A549 (cell line): Measurements from ENCODE around the gene PFDN2.

Experiments
- CEBPB ChIP-seq, 2 experiments: fragments of >200 bp in 1 of 2; sonication (Bioruptor Twin) in 1 of 2; formaldehyde crosslinking in 1 of 2; IDR thresholded peaks; 2 replicates each; pipeline ENCODE4 v1.6.1; 2012 to 2016
- CHD4 ChIP-seq: fragments of 200-600 bp; sonication (generic); IDR thresholded peaks from 2 replicates; pipeline ENCODE4 v1.6.1; 2016; ENCODE audit warnings: antibody characterized with exemption, mild to moderate bottlenecking, borderline replicate concordance
- EP300 ChIP-seq, 2 experiments: fragments of >200 bp; sonication (Bioruptor Twin); formaldehyde crosslinking; IDR thresholded peaks; 2 replicates in 1 of 2; 3 replicates in 1 of 2; pipeline ENCODE4 v1.6.1; 2016 to 2017
- FOSB ChIP-seq: fragments of 250-450 bp; sonication (Bioruptor Pico); IDR thresholded peaks from 2 replicates; pipeline ENCODE4 v1.5.0; 2020; ENCODE audit warnings: mild to moderate bottlenecking, moderate library complexity
- FOXS1 ChIP-seq: fragments of 250-450 bp; sonication (Bioruptor Pico); IDR thresholded peaks from 2 replicates; pipeline ENCODE4 v1.5.0; 2020; ENCODE audit warnings: mild to moderate bottlenecking, moderate library complexity
- GATA3 ChIP-seq: IDR thresholded peaks from 2 replicates; pipeline ENCODE4 v1.6.1; 2012; ENCODE audit warnings: borderline replicate concordance
- MAZ ChIP-seq: fragments of 150-350 bp; IDR thresholded peaks from 2 replicates; pipeline ENCODE4 v1.6.1; 2014; ENCODE audit warnings: antibody characterized with exemption, low read depth, low read length, borderline replicate concordance
- NPAS2 ChIP-seq: fragments of 250-450 bp; sonication (Bioruptor Pico); IDR thresholded peaks from 2 replicates; pipeline ENCODE4 v1.8.0; 2022; ENCODE audit warnings: mild to moderate bottlenecking, moderate library complexity, borderline replicate concordance
- POLR2A ChIP-seq: IDR thresholded peaks from 2 replicates; pipeline ENCODE4 v1.6.1; 2012; ENCODE audit warnings: mild to moderate bottlenecking, low read length
- RCOR1 ChIP-seq: fragments of 150-350 bp; IDR thresholded peaks from 2 replicates; pipeline ENCODE4 v1.6.1; 2014; ENCODE audit warnings: antibody characterized with exemption, low read length, low read depth
- SREBF2 ChIP-seq: fragments of 450-650 bp; IDR thresholded peaks from 2 replicates; pipeline ENCODE4 v1.6.1; 2014; ENCODE audit warnings: mild to moderate bottlenecking, moderate library complexity
- TF ChIP-seq, protein P1 (sequence below): fragments of >200 bp; sonication (Bioruptor Twin); formaldehyde crosslinking; IDR thresholded peaks from 3 replicates; pipeline ENCODE4 v1.5.1; 2016
- TF ChIP-seq, protein P2 (sequence below): fragments of 250-450 bp; sonication (Bioruptor Pico); IDR thresholded peaks from 2 replicates; pipeline ENCODE4 v1.5.0; 2021; ENCODE audit warnings: mild to moderate bottlenecking, moderate library complexity, borderline replicate concordance
- TF ChIP-seq, protein P3 (sequence below): IDR thresholded peaks from 2 replicates; pipeline ENCODE4 v1.6.1; 2012

DNA sequence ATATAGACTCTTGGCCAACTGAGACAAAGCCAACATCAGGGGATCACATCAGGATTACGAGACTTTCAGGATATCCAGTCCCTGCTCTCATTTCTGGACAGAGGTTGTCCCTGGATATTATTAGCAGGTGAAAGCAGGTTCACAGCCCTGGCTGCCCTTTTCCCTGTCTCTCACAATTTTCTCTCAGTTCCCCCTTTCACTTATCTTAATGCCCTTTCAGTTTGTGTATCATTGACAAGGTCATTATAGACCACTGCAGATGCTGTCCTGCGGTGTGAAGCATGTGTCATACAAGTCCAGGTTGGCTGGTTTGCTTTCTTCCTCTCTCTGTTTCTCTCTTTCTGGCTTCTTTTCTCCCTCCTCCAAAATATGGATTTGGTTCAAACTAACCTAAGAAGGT is 21.8 kb downstream of the PFDN2 start:
- TF ChIP-seq SREBF2 = no peak
- no peak for TF ChIP-seq EP300 (IDR thresholded peaks at IDR 0.05)
- TF ChIP-seq POLR2A = no peak
- TF ChIP-seq, protein P1, sequence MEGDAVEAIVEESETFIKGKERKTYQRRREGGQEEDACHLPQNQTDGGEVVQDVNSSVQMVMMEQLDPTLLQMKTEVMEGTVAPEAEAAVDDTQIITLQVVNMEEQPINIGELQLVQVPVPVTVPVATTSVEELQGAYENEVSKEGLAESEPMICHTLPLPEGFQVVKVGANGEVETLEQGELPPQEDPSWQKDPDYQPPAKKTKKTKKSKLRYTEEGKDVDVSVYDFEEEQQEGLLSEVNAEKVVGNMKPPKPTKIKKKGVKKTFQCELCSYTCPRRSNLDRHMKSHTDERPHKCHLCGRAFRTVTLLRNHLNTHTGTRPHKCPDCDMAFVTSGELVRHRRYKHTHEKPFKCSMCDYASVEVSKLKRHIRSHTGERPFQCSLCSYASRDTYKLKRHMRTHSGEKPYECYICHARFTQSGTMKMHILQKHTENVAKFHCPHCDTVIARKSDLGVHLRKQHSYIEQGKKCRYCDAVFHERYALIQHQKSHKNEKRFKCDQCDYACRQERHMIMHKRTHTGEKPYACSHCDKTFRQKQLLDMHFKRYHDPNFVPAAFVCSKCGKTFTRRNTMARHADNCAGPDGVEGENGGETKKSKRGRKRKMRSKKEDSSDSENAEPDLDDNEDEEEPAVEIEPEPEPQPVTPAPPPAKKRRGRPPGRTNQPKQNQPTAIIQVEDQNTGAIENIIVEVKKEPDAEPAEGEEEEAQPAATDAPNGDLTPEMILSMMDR = no peak
- TF ChIP-seq MAZ = no peak
- TF ChIP-seq RCOR1 = no peak
- TF ChIP-seq FOSB (CRISPR knock-in tag) = no peak
- no peak for TF ChIP-seq FOXS1 (CRISPR knock-in tag)
- TF ChIP-seq, protein P2, sequence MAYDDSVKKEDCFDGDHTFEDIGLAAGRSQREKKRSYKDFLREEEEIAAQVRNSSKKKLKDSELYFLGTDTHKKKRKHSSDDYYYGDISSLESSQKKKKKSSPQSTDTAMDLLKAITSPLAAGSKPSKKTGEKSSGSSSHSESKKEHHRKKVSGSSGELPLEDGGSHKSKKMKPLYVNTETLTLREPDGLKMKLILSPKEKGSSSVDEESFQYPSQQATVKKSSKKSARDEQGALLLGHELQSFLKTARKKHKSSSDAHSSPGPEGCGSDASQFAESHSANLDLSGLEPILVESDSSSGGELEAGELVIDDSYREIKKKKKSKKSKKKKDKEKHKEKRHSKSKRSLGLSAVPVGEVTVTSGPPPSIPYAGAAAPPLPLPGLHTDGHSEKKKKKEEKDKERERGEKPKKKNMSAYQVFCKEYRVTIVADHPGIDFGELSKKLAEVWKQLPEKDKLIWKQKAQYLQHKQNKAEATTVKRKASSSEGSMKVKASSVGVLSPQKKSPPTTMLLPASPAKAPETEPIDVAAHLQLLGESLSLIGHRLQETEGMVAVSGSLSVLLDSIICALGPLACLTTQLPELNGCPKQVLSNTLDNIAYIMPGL (CRISPR knock-in tag) = no peak
- no peak for TF ChIP-seq NPAS2
- TF ChIP-seq CHD4 = no peak
- TF ChIP-seq, protein P3, sequence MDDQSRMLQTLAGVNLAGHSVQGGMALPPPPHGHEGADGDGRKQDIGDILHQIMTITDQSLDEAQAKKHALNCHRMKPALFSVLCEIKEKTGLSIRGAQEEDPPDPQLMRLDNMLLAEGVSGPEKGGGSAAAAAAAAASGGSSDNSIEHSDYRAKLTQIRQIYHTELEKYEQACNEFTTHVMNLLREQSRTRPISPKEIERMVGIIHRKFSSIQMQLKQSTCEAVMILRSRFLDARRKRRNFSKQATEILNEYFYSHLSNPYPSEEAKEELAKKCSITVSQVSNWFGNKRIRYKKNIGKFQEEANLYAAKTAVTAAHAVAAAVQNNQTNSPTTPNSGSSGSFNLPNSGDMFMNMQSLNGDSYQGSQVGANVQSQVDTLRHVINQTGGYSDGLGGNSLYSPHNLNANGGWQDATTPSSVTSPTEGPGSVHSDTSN = no peak
- TF ChIP-seq CEBPB (IDR thresholded peaks at IDR 0.05) = no peak
- no peak for TF ChIP-seq GATA3
